ENCODE data around the gene ADARB1. TPM values are rescaled to one million over a fixed set of nuclear protein-coding genes. Genes with fewer than 3 reads are reported as not detected.

ADARB1 gene
- polyA plus RNA-seq, 1 donor (not counting 4 experiments of a cell fraction or from before 2014, with no cell fraction given) = 13.0 TPM

GRCh38 chr21:45122432-45123132 lies 48.2 kb downstream of the ADARB1 start:
- Histone ChIP-seq H3K4me1 (ENCODE audit: control insufficient read depth, extremely low read depth, insufficient read depth, low read length) (no peaks in the 10 kb centered on the region), H3K79me2 (ENCODE audit: control insufficient read depth, insufficient read depth, low read length) (peaks cover 3% of the 10 kb centered on the region), H4K20me1 (ENCODE audit: control insufficient read depth, extremely low read depth, insufficient read depth, low read length) (no peaks in the 10 kb centered on the region), H3K9ac (ENCODE audit: control insufficient read depth, extremely low read depth, insufficient read depth, low read length) (no peak overlapping the region), H3K27ac (ENCODE audit: control insufficient read depth, insufficient read depth, low read length) (no peak overlapping the region), H2AFZ (ENCODE audit: control insufficient read depth, low read length) (no peak overlapping the region), H3K4me2 (ENCODE audit: control insufficient read depth, extremely low read depth, insufficient read depth, low read depth, low read length) (no peak overlapping the region), H3K27me3 (ENCODE audit: control insufficient read depth, extremely low read depth, insufficient read depth, low read length) (no peaks in the 10 kb centered on the region), H3K9me3 (ENCODE audit: control insufficient read depth, low read depth, low read length) (no peaks in the 10 kb centered on the region), H3K4me3 (ENCODE audit: control insufficient read depth in 2 of 3, extremely low read depth in 1 of 3, insufficient read depth in 2 of 3, low read depth in 1 of 3, low read length in 3 of 3) (no peak overlapping the region), H3K9me1 (ENCODE audit: control insufficient read depth, extremely low read depth, insufficient read depth, low read length) (no peaks in the 10 kb centered on the region), H3K36me3 (ENCODE audit: control insufficient read depth in 2 of 2, extremely low read depth in 1 of 2, insufficient read depth in 2 of 2, low read length in 2 of 2) (peaks cover 6 to 10% of the 10 kb centered on the region in 2 experiments)
- no peak for TF ChIP-seq EZH2 (IDR thresholded peaks at IDR 0.05; ENCODE audit: low read length)
- TF ChIP-seq, protein P1, sequence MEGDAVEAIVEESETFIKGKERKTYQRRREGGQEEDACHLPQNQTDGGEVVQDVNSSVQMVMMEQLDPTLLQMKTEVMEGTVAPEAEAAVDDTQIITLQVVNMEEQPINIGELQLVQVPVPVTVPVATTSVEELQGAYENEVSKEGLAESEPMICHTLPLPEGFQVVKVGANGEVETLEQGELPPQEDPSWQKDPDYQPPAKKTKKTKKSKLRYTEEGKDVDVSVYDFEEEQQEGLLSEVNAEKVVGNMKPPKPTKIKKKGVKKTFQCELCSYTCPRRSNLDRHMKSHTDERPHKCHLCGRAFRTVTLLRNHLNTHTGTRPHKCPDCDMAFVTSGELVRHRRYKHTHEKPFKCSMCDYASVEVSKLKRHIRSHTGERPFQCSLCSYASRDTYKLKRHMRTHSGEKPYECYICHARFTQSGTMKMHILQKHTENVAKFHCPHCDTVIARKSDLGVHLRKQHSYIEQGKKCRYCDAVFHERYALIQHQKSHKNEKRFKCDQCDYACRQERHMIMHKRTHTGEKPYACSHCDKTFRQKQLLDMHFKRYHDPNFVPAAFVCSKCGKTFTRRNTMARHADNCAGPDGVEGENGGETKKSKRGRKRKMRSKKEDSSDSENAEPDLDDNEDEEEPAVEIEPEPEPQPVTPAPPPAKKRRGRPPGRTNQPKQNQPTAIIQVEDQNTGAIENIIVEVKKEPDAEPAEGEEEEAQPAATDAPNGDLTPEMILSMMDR (optimal IDR thresholded peaks at IDR 0.05 in 1 of 3, IDR thresholded peaks at IDR 0.05 in 1 of 3, conservative IDR thresholded peaks at IDR 0.05 in 1 of 3; ENCODE audit: extremely low read depth in 1 of 3, insufficient read depth in 2 of 3, low read length in 3 of 3) = no peak
- DNase-seq (ENCODE audit: low read depth, low spot score) (no peak), FAIRE-seq (no peak)
- dilution Hi-C loops (cut with MboI; ENCODE audit: extremely low pct_ligation_motif_present, low sequenced_read_pairs) = no loop called here

- no peak overlapping the region for H3K9ac ChIP-seq (ENCODE audit: control insufficient read depth, extremely low read depth, insufficient read depth, low read length)
- H3K9me3 ChIP-seq (ENCODE audit: control insufficient read depth, low read depth, low read length) = no peaks in the 10 kb centered on the region
- H3K27ac ChIP-seq (ENCODE audit: control insufficient read depth, insufficient read depth, low read length) = no peak overlapping the region
- TF ChIP-seq, protein P1 (optimal IDR thresholded peaks at IDR 0.05 in 1 of 3, IDR thresholded peaks at IDR 0.05 in 1 of 3, conservative IDR thresholded peaks at IDR 0.05 in 1 of 3; ENCODE audit: extremely low read depth in 1 of 3, insufficient read depth in 2 of 3, low read length in 3 of 3) = no peak
- TF ChIP-seq EZH2 (IDR thresholded peaks at IDR 0.05; ENCODE audit: low read length) = no peak
- peaks cover 2% of the 10 kb centered on the region for H3K4me1 ChIP-seq (ENCODE audit: control insufficient read depth, extremely low read depth, insufficient read depth, low read length)
- no peak overlapping the region for H3K4me2 ChIP-seq (ENCODE audit: control insufficient read depth, extremely low read depth, insufficient read depth, low read depth, low read length)
- H3K79me2 ChIP-seq (ENCODE audit: control insufficient read depth, insufficient read depth, low read length) = peaks cover 3% of the 10 kb centered on the region
- H3K4me3 ChIP-seq (ENCODE audit: control insufficient read depth in 2 of 3, extremely low read depth in 1 of 3, insufficient read depth in 2 of 3, low read depth in 1 of 3, low read length in 3 of 3) = no peak overlapping the region
- FAIRE-seq (no peak), DNase-seq (ENCODE audit: low read depth, low spot score) (no peak)
- H2AFZ ChIP-seq (ENCODE audit: control insufficient read depth, low read length) = no peak overlapping the region
- no peaks in the 10 kb centered on the region for H3K27me3 ChIP-seq (ENCODE audit: control insufficient read depth, extremely low read depth, insufficient read depth, low read length)
- no peaks in the 10 kb centered on the region for H4K20me1 ChIP-seq (ENCODE audit: control insufficient read depth, extremely low read depth, insufficient read depth, low read length)
- no peaks in the 10 kb centered on the region for H3K9me1 ChIP-seq (ENCODE audit: control insufficient read depth, extremely low read depth, insufficient read depth, low read length)
- dilution Hi-C loops (cut with MboI; ENCODE audit: extremely low pct_ligation_motif_present, low sequenced_read_pairs) = no loop called here
- peaks cover 10% of the 10 kb centered on the region in 2 experiments for H3K36me3 ChIP-seq (ENCODE audit: control insufficient read depth in 2 of 2, extremely low read depth in 1 of 2, insufficient read depth in 2 of 2, low read length in 2 of 2)
Measured at GRCh38 chr21:45123440-45123839, 49.1 kb downstream of the ADARB1 start.
